C4-2B (cell line): ENCODE measurements around the gene COMT.

Experiments used
- ZFX ChIP-seq: fragments of 450-650 bp; IDR thresholded peaks from 2 replicates; pipeline ENCODE4 v1.6.1; 2017
- TF ChIP-seq, protein P1 (sequence below): fragments of 450-650 bp; conservative IDR thresholded peaks from 2 replicates; pipeline ENCODE4 v1.5.1; 2017; ENCODE audit warnings: mild to moderate bottlenecking

DNA sequence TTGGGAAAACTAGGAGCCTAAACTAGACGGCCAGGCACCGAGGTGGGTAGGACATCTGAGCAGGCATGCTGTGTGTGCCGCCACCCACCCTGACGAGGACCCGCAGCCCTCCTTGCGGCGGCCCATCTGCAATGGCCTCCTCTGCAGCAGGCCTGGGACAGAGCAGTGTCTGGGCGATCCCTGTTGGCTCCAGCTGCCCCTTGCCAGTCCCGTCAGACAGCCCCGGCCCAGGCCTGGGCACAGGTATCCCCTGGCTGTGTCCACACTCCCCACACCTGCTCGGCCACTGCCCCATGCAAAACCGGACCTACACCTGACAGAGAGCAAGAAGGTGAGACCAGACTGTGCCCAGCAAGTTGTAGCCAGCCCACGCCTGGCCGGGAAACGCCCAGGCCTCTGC lies 48.2 kb upstream of the COMT start:
- TF ChIP-seq, protein P1, sequence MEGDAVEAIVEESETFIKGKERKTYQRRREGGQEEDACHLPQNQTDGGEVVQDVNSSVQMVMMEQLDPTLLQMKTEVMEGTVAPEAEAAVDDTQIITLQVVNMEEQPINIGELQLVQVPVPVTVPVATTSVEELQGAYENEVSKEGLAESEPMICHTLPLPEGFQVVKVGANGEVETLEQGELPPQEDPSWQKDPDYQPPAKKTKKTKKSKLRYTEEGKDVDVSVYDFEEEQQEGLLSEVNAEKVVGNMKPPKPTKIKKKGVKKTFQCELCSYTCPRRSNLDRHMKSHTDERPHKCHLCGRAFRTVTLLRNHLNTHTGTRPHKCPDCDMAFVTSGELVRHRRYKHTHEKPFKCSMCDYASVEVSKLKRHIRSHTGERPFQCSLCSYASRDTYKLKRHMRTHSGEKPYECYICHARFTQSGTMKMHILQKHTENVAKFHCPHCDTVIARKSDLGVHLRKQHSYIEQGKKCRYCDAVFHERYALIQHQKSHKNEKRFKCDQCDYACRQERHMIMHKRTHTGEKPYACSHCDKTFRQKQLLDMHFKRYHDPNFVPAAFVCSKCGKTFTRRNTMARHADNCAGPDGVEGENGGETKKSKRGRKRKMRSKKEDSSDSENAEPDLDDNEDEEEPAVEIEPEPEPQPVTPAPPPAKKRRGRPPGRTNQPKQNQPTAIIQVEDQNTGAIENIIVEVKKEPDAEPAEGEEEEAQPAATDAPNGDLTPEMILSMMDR = no peak
- TF ChIP-seq ZFX = no peak
